Left lung (tissue), 10 donors: Measurements from ENCODE around the gene ALDOB. TPM values are rescaled to one million over a fixed set of nuclear protein-coding genes. Genes with fewer than 3 reads are reported as not detected.

ENCODE experiments used
- ATAC-seq: fragments of 200-7000 bp; cut with Tn5 transposase; one replicate; pipeline ENCODE4 v1.9.1; 2020; ENCODE audit warnings: moderate library complexity
- DNase-seq, 4 donors: peaks; one replicate each; pipeline ENCODE4 v3.0.0-alpha.2; 2013 to 2020
- H3K27ac ChIP-seq, 2 donors: fragments of 200-600 bp; sonication (generic) in 1 of 2; one replicate each; pipeline versions ENCODE4 v1.5.0 to v1.8.0; 2020 to 2021
- H3K27me3 ChIP-seq, 2 donors: fragments of 200-600 bp; sonication (generic) in 1 of 2; one replicate each; pipeline versions ENCODE4 v1.5.0 to v1.8.0; 2020 to 2021
- H3K36me3 ChIP-seq, 2 donors: fragments of 200-600 bp; sonication (generic) in 1 of 2; one replicate each; pipeline versions ENCODE4 v1.5.0 to v1.8.0; 2020 to 2021
- H3K4me1 ChIP-seq, 2 donors: fragments of 200-600 bp; one replicate each; pipeline ENCODE4 v1.8.0; 2021
- H3K4me3 ChIP-seq, 2 donors: fragments of 200-600 bp; sonication (generic) in 1 of 2; one replicate each; pipeline versions ENCODE4 v1.5.0 to v1.8.0; 2020 to 2021; ENCODE audit warnings: mild to moderate bottlenecking in 1 of 2
- H3K9me3 ChIP-seq, 2 donors: fragments of 200-600 bp; sonication (generic) in 1 of 2; one replicate each; pipeline versions ENCODE4 v1.5.0 to v1.8.0; 2020 to 2021
- intact Hi-C, 2 donors: fragments of 100-400 bp; cut with DNase I; formaldehyde crosslinking; loops; one replicate each; pipeline versions ENCODE4 v1.11.2 to v1.14.2; 2022
- polyA plus RNA-seq, 6 donors: library from polyadenylated mRNA; unstranded; fragments of 120-200 nt; gene quantifications; one replicate each; pipeline ENCODE4 v1.2.1, GENCODE V29; 2013; ENCODE audit not compliant: insufficient read length in 6 of 6
- total RNA-seq, 2 donors: library from RNA; stranded (reverse); fragmentation: NEBNext Ultra II Directional; extraction: Animal tissue kit (Norgen Biotek cat#: 25700); gene quantifications; one replicate each; pipeline ENCODE4 v1.2.1, GENCODE V29; 2021
- TF ChIP-seq, protein P1 (sequence below), 2 donors: fragments of 200-600 bp; sonication (generic) in 1 of 2; IDR thresholded peaks; one replicate each; pipeline versions ENCODE4 v1.5.0 to v1.8.0; 2021; ENCODE audit warnings: antibody characterized with exemption in 2 of 2
- donor health status: DM: no; HTN: yes; CAD: no.
- donor health status: DM: no; HTN: no; CAD: no.

ALDOB gene
- total and polyA plus RNA-seq, 8 donors, result 2.2 to 7.4 (median 2.4) TPM; not detected in 2

DNA sequence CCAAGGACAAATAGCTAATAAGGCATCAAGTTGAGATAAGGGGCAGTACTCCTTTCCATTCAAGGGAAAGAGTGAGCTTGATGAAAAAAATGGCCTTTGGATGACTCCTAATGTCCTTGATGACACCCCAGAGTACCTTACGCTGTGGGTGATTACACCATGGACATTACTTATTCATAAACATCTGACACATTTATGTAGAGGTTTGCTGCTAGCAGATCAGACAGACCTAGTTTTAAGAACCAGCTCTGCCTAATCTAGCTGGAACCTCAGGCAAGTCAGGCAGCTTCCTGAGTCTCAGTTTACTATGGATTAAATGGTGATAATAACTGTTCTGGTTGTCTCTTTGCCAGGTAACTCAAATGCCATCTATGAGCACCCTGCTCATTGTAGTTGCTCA lies 2.8 kb downstream of the ALDOB start:
- H3K27ac ChIP-seq, result no peak overlapping the region
- H3K36me3 ChIP-seq, result no peaks in the 10 kb centered on the region
- H3K4me1 ChIP-seq, result no peaks in the 10 kb centered on the region
- no peak overlapping the region for H3K4me3 ChIP-seq
- TF ChIP-seq, protein P1, sequence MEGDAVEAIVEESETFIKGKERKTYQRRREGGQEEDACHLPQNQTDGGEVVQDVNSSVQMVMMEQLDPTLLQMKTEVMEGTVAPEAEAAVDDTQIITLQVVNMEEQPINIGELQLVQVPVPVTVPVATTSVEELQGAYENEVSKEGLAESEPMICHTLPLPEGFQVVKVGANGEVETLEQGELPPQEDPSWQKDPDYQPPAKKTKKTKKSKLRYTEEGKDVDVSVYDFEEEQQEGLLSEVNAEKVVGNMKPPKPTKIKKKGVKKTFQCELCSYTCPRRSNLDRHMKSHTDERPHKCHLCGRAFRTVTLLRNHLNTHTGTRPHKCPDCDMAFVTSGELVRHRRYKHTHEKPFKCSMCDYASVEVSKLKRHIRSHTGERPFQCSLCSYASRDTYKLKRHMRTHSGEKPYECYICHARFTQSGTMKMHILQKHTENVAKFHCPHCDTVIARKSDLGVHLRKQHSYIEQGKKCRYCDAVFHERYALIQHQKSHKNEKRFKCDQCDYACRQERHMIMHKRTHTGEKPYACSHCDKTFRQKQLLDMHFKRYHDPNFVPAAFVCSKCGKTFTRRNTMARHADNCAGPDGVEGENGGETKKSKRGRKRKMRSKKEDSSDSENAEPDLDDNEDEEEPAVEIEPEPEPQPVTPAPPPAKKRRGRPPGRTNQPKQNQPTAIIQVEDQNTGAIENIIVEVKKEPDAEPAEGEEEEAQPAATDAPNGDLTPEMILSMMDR (IDR thresholded peaks at IDR 0.05), result no peak
- intact Hi-C loops, result no loop called here
- DNase-seq, result no peak
- H3K9me3 ChIP-seq, result no peaks in the 10 kb centered on the region
- ATAC-seq, result no peak
- H3K27me3 ChIP-seq, result no peaks in the 10 kb centered on the region

GRCh38 chr9:101432171-101432570 lies 3.4 kb downstream of the ALDOB start:
- no peaks in the 10 kb centered on the region for H3K27me3 ChIP-seq
- no peaks in the 10 kb centered on the region for H3K36me3 ChIP-seq
- no peak overlapping the region for H3K4me3 ChIP-seq
- no peaks in the 10 kb centered on the region for H3K9me3 ChIP-seq
- H3K27ac ChIP-seq, result no peak overlapping the region
- DNase-seq (no peak), ATAC-seq (no peak)
- H3K4me1 ChIP-seq, result no peaks in the 10 kb centered on the region
- TF ChIP-seq, protein P1 (IDR thresholded peaks at IDR 0.05), result no peak
- intact Hi-C loops, result no loop called here

- H3K9me3 ChIP-seq, result no peaks in the 10 kb centered on the region
- DNase-seq (no peak), ATAC-seq (no peak)
- H3K27me3 ChIP-seq, result no peaks in the 10 kb centered on the region
- no peaks in the 10 kb centered on the region for H3K36me3 ChIP-seq
- no peak overlapping the region for H3K27ac ChIP-seq
- H3K4me1 ChIP-seq, result no peaks in the 10 kb centered on the region
- no peak overlapping the region for H3K4me3 ChIP-seq
- intact Hi-C loops, result no loop called here
- TF ChIP-seq, protein P1 (IDR thresholded peaks at IDR 0.05), result no peak
These were observed 5.8 kb downstream of the ALDOB start for GRCh38 chr9:101429736-101430135.

- Histone ChIP-seq H3K27me3 (no peaks in the 10 kb centered on the region), H3K36me3 (no peaks in the 10 kb centered on the region), H3K27ac (no peak overlapping the region), H3K9me3 (no peaks in the 10 kb centered on the region), H3K4me1 (no peaks in the 10 kb centered on the region), H3K4me3 (no peak overlapping the region)
- intact Hi-C loops, result no loop called here
- ATAC-seq (no peak), DNase-seq (no peak)
- TF ChIP-seq, protein P1 (IDR thresholded peaks at IDR 0.05), result no peak
These were observed 6.7 kb downstream of the ALDOB start for GRCh38 chr9:101428909-101429308.

- Histone ChIP-seq H3K4me3 (no peak overlapping the region), H3K27me3 (no peaks in the 10 kb centered on the region), H3K4me1 (no peaks in the 10 kb centered on the region), H3K36me3 (no peaks in the 10 kb centered on the region), H3K27ac (no peak overlapping the region), H3K9me3 (no peaks in the 10 kb centered on the region)
- DNase-seq (no peak), ATAC-seq (no peak)
- intact Hi-C loops, result no loop called here
- TF ChIP-seq, protein P1 (IDR thresholded peaks at IDR 0.05), result no peak
These were observed 7.5 kb downstream of the ALDOB start for GRCh38 chr9:101427957-101428655.
